ENCODE measurements around the gene PITX3. TPM values are rescaled to one million over a fixed set of nuclear protein-coding genes. Genes with fewer than 3 reads are reported as not detected.

The PITX3 gene
- total RNA-seq, 1 experiment from 2014 or later, result 0.81 TPM

DNA sequence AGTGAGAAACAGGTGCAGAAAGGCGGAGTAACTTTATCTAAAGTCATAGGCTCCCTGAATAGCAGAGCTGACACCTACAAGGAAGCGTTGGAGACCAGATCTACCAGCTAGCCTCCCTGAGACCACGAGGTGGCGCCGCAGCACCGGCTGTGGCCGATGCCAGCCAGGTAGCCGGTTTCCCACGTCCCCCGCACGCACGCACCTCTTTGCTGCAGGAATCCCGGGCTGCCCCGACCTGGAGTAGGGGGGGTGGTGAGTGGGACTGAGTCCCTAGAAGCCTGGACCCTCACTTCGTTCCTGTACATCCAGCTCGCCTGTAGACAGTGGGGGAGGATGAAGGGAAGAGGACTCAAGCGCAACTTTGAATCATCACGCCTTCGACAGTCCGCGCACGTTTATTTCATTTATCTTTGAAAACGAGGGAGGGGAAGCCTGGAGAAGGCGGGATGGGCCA is 11.5 kb downstream of the PITX3 start:
- ChIA-PET POLR2A (interaction anchor here (0.6 to 2.0 kb wide), 6 partner anchors 11 to 152 kb away, joined by 3 to 7 read pairs (median 6); partner anchors contain the start of genes GBF1 and NOLC1), CTCF (interaction anchor here (0.6 to 18.9 kb wide), 49 partner anchors 8 to 394 kb away, joined by 3 to 906 read pairs (median 6); partner anchors contain the start of genes ACTR1A, CUEDC2, FBXL15 and GBF1)
- TF ChIP-seq, protein P1, sequence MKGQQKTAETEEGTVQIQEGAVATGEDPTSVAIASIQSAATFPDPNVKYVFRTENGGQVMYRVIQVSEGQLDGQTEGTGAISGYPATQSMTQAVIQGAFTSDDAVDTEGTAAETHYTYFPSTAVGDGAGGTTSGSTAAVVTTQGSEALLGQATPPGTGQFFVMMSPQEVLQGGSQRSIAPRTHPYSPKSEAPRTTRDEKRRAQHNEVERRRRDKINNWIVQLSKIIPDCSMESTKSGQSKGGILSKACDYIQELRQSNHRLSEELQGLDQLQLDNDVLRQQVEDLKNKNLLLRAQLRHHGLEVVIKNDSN (CRISPR knock-in tag; IDR thresholded peaks at IDR 0.05), result 0 out of 2 replicates have a peak, but pooled peaks have one; percentile 14
- TF ChIP-seq SMAD3 (CRISPR knock-in tag; IDR thresholded peaks at IDR 0.05; ENCODE audit: borderline replicate concordance), result no peak
- TF ChIP-seq, protein P2, sequence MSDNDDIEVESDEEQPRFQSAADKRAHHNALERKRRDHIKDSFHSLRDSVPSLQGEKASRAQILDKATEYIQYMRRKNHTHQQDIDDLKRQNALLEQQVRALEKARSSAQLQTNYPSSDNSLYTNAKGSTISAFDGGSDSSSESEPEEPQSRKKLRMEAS (CRISPR knock-in tag; IDR thresholded peaks at IDR 0.05), result peak; percentile 71
- TF ChIP-seq, protein P3, sequence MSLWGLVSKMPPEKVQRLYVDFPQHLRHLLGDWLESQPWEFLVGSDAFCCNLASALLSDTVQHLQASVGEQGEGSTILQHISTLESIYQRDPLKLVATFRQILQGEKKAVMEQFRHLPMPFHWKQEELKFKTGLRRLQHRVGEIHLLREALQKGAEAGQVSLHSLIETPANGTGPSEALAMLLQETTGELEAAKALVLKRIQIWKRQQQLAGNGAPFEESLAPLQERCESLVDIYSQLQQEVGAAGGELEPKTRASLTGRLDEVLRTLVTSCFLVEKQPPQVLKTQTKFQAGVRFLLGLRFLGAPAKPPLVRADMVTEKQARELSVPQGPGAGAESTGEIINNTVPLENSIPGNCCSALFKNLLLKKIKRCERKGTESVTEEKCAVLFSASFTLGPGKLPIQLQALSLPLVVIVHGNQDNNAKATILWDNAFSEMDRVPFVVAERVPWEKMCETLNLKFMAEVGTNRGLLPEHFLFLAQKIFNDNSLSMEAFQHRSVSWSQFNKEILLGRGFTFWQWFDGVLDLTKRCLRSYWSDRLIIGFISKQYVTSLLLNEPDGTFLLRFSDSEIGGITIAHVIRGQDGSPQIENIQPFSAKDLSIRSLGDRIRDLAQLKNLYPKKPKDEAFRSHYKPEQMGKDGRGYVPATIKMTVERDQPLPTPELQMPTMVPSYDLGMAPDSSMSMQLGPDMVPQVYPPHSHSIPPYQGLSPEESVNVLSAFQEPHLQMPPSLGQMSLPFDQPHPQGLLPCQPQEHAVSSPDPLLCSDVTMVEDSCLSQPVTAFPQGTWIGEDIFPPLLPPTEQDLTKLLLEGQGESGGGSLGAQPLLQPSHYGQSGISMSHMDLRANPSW (CRISPR knock-in tag; conservative IDR thresholded peaks at IDR 0.05; ENCODE audit: low read depth), result no peak
- TF ChIP-seq, protein P4, sequence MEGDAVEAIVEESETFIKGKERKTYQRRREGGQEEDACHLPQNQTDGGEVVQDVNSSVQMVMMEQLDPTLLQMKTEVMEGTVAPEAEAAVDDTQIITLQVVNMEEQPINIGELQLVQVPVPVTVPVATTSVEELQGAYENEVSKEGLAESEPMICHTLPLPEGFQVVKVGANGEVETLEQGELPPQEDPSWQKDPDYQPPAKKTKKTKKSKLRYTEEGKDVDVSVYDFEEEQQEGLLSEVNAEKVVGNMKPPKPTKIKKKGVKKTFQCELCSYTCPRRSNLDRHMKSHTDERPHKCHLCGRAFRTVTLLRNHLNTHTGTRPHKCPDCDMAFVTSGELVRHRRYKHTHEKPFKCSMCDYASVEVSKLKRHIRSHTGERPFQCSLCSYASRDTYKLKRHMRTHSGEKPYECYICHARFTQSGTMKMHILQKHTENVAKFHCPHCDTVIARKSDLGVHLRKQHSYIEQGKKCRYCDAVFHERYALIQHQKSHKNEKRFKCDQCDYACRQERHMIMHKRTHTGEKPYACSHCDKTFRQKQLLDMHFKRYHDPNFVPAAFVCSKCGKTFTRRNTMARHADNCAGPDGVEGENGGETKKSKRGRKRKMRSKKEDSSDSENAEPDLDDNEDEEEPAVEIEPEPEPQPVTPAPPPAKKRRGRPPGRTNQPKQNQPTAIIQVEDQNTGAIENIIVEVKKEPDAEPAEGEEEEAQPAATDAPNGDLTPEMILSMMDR (IDR thresholded peaks at IDR 0.05), result peak; percentile 78
- TF ChIP-seq, protein P5, sequence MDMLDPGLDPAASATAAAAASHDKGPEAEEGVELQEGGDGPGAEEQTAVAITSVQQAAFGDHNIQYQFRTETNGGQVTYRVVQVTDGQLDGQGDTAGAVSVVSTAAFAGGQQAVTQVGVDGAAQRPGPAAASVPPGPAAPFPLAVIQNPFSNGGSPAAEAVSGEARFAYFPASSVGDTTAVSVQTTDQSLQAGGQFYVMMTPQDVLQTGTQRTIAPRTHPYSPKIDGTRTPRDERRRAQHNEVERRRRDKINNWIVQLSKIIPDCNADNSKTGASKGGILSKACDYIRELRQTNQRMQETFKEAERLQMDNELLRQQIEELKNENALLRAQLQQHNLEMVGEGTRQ (CRISPR knock-in tag; IDR thresholded peaks at IDR 0.05), result 0 out of 2 replicates have a peak, but pooled peaks have one; percentile 3
- ATAC-seq (peak; percentile 9), DNase-seq (ENCODE audit: low spot score) (peak; percentile 91)
- Mint-ChIP-seq H3K27me3 (ENCODE audit: low read depth) (peaks cover 100% of the 10 kb centered on the region), H3K9me3 (no peaks in the 10 kb centered on the region), H3K36me3 (no peaks in the 10 kb centered on the region), H3K27ac (no peak overlapping the region), H3K4me3 (peak overlapping the region; percentile 71), H3K4me1 (peaks cover 8% of the 10 kb centered on the region; the same call in 1 of the 2 replicates)

DNA sequence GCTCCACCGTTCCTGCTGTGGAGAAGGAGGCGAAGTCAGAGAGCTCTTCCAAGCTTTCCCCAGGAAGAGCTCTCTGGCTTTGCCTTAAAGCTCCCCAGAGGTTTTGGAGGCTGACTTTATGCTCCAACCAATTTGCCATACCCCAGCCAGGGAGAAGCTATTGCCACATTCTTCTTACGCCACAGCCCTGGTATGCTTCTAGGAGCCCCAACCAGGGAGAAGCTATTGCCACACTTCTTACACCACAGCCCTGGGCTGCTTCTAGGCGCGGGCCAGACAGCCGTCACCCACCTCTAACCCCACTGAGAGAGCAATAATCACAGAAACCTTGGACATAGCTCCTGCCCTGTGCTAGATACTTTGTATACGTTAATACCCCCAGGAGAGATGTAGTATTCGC is 14.3 kb downstream of the PITX3 start:
- no peaks in the 10 kb centered on the region for H3K36me3 Mint-ChIP-seq
- H3K4me3 Mint-ChIP-seq, result no peak overlapping the region
- no peak overlapping the region for H3K27ac Mint-ChIP-seq
- ChIA-PET CTCF (interaction anchor here (1.4 to 18.9 kb wide), 5 partner anchors 57 to 172 kb away, joined by 5 to 906 read pairs (median 7); no protein-coding TSS in a partner anchor), POLR2A (interaction anchor here (0.6 to 0.9 kb wide), 2 partner anchors 30 to 57 kb away, joined by 3 read pairs; no protein-coding TSS in a partner anchor)
- TF ChIP-seq GABPB1 (CRISPR knock-in tag; IDR thresholded peaks at IDR 0.05), result no peak
- no peak for TF ChIP-seq ZNF671 (CRISPR knock-in tag; IDR thresholded peaks at IDR 0.05)
- H3K4me1 Mint-ChIP-seq, result peaks cover 8% of the 10 kb centered on the region; the same call in 1 of the 2 replicates
- ATAC-seq (no peak), DNase-seq (ENCODE audit: low spot score) (no peak)
- peaks cover 98% of the 10 kb centered on the region for H3K27me3 Mint-ChIP-seq (ENCODE audit: low read depth)
- H3K9me3 Mint-ChIP-seq, result no peaks in the 10 kb centered on the region

DNA sequence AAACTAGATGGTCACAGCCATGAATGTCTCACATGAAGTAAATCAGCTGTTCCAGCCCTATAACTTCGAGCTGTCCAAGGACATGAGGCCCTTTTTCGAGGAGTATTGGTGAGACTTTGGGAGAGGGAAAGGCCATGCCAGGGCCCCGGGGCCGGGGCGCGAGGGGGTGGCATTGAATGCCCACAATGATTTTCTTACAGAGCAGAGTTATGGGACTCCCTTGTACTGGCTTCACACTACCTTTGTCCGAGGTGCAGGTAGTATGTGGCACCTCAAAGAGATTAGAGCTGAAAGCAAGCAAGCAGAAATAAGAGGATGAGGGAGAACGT is 14.8 kb downstream of the PITX3 start:
- TF ChIP-seq TEAD1 (CRISPR knock-in tag; IDR thresholded peaks at IDR 0.05), result peak; percentile 32; the same call in 1 of the 2 replicates
- 0 out of 2 replicates have a peak, but pooled peaks have one; percentile 6 for TF ChIP-seq RELA (CRISPR knock-in tag; IDR thresholded peaks at IDR 0.05; ENCODE audit: borderline replicate concordance)
- no peak for TF ChIP-seq HMGA2 (CRISPR knock-in tag; IDR thresholded peaks at IDR 0.05)
- TF ChIP-seq NR1H2 (CRISPR knock-in tag; IDR thresholded peaks at IDR 0.05), result no peak
- TF ChIP-seq ETV6 (CRISPR knock-in tag; IDR thresholded peaks at IDR 0.05), result no peak
- no peak for TF ChIP-seq GRHL2 (CRISPR knock-in tag; IDR thresholded peaks at IDR 0.05; ENCODE audit: insufficient replicate concordance, severe bottlenecking)
- TF ChIP-seq, protein P6, sequence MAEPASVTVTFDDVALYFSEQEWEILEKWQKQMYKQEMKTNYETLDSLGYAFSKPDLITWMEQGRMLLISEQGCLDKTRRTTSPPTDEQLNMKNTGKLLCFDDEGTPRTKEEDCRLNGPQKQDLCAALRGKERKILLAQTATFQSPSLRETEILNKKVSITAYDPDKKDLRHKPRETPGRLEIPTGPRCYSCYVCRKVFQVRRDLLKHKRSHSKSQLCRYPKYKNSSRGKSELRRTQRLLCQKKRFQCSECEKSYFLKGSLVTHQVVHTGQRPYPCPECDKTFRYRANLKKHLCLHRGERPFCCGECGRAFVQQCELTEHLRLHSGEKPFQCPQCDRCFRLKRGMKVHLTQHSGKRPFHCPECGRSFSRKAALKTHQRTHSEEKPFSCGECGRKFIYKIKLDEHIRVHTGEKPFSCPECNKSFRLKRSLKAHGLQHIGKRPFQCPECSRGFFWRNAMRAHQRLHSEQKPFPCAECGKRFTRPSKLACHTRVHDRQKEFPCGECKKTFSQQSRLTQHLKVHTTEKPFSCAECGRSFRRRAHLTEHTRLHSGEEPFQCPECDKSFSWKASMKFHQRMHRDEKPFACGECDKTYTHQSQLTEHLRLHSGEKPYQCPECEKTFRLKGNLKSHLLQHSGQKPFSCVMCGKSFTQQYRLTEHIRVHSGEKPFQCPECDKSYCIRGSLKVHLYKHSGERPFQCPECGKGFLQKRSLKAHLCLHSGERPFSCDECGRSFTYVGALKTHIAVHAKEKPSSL (CRISPR knock-in tag; conservative IDR thresholded peaks at IDR 0.05), result no peak
- TF ChIP-seq SMAD4 (CRISPR knock-in tag; IDR thresholded peaks at IDR 0.05), result no peak
- H3K4me3 Mint-ChIP-seq, result peak overlapping the region; percentile 50
- ChIA-PET CTCF (interaction anchor here (0.6 to 18.9 kb wide), 10 partner anchors 9 to 206 kb away, joined by 3 to 906 read pairs (median 4); partner anchors contain the start of gene CUEDC2), POLR2A (interaction anchor here (0.6 to 0.9 kb wide), 2 partner anchors 57 to 237 kb away, joined by 3 to 4 read pairs; no protein-coding TSS in a partner anchor)
- H3K4me1 Mint-ChIP-seq, result peaks cover 8% of the 10 kb centered on the region; the same call in 1 of the 2 replicates
- no peaks in the 10 kb centered on the region for H3K36me3 Mint-ChIP-seq
- H3K9me3 Mint-ChIP-seq, result no peaks in the 10 kb centered on the region
- no peak overlapping the region for H3K27ac Mint-ChIP-seq
- no peak for ATAC-seq
- H3K27me3 Mint-ChIP-seq (ENCODE audit: low read depth), result peaks cover 96% of the 10 kb centered on the region
- DNase-seq (ENCODE audit: low spot score), result no peak
